Measurements from ENCODE around the gene INPPL1.

- TF ChIP-seq CTCF (IDR thresholded peaks at IDR 0.05 in 2 of 3, conservative IDR thresholded peaks at IDR 0.05 in 1 of 3; ENCODE audit: control insufficient read depth in 2 of 3, extremely low read depth in 1 of 3, insufficient read depth in 1 of 3, low read depth in 3 of 3, low read length in 3 of 3), result no peak
- no peak for TF ChIP-seq MYC (IDR thresholded peaks at IDR 0.05; ENCODE audit: insufficient read depth, insufficient read length, insufficient replicate concordance, low read length, severe bottlenecking)
- no peak for TF ChIP-seq TCF7 (IDR thresholded peaks at IDR 0.05; ENCODE audit: borderline replicate concordance)
- TF ChIP-seq SP1 (IDR thresholded peaks at IDR 0.05; ENCODE audit: low read depth, low read length), result no peak
- peak; percentile 37; the same call in 1 of the 2 replicates for TF ChIP-seq POLR2AphosphoS5 (IDR thresholded peaks at IDR 0.05; ENCODE audit: low read length)
- TF ChIP-seq NFIC (IDR thresholded peaks at IDR 0.05; ENCODE audit: low read depth, low read length), result no peak
- TF ChIP-seq KDM1A (IDR thresholded peaks at IDR 0.05; ENCODE audit: borderline replicate concordance), result no peak
- no peak for TF ChIP-seq NFYB (IDR thresholded peaks at IDR 0.05; ENCODE audit: insufficient read depth, low read depth, low read length)
- no peak for TF ChIP-seq RELB (IDR thresholded peaks at IDR 0.05; ENCODE audit: low read depth)
- TF ChIP-seq MAX (IDR thresholded peaks at IDR 0.05; ENCODE audit: low read depth, low read length), result no peak
These were observed 14.8 kb downstream of the INPPL1 start for GRCh38 chr11:72239313-72239848.
